IMR-90 (cell line): Measurements from ENCODE around the gene C6orf89.

Source experiments
- BHLHE40 ChIP-seq: fragments of 150-350 bp; IDR thresholded peaks from 2 replicates; pipeline ENCODE4 v1.6.1; 2016; ENCODE audit warnings: mild to moderate bottlenecking, low read depth, low read length
- CEBPB ChIP-seq: IDR thresholded peaks from 2 replicates; pipeline ENCODE4 v1.6.1; 2012; ENCODE audit warnings: low read depth, low read length, improper control_type of control experiment
- CHD1 ChIP-seq: IDR thresholded peaks from 2 replicates; pipeline ENCODE4 v1.6.1; 2012; ENCODE audit warnings: low read depth, low read length, improper control_type of control experiment
- MAFK ChIP-seq: IDR thresholded peaks from 2 replicates; pipeline ENCODE4 v1.6.1; 2012; ENCODE audit warnings: low read depth, low read length, improper control_type of control experiment
- MAZ ChIP-seq: IDR thresholded peaks from 2 replicates; pipeline ENCODE4 v1.6.1; 2012; ENCODE audit warnings: low read depth, mild to moderate bottlenecking, low read length, improper control_type of control experiment, moderate library complexity, borderline replicate concordance
- MXI1 ChIP-seq: IDR thresholded peaks from 2 replicates; pipeline ENCODE4 v1.6.1; 2012; ENCODE audit warnings: low read depth, mild to moderate bottlenecking, low read length, moderate library complexity, borderline replicate concordance
- NFE2L2 ChIP-seq: fragments of 150-350 bp; IDR thresholded peaks from 2 replicates; pipeline ENCODE4 v1.6.1; 2016; ENCODE audit warnings: low read depth, mild to moderate bottlenecking, low read length
- POLR2A ChIP-seq: IDR thresholded peaks from 2 replicates; pipeline ENCODE4 v1.6.1; 2012; ENCODE audit warnings: mild to moderate bottlenecking, low read depth, low read length
- RAD21 ChIP-seq: IDR thresholded peaks from 2 replicates; pipeline ENCODE4 v1.6.1; 2012; ENCODE audit warnings: low read length, improper control_type of control experiment
- RFX5 ChIP-seq: IDR thresholded peaks from 2 replicates; pipeline ENCODE4 v1.8.0; 2012; ENCODE audit warnings: low read depth, mild to moderate bottlenecking, low read length, moderate library complexity
- SMC3 ChIP-seq: fragments of 150-350 bp; IDR thresholded peaks from 2 replicates; pipeline ENCODE4 v1.6.1; 2016; ENCODE audit warnings: low read depth, mild to moderate bottlenecking, antibody characterized with exemption, low read length, moderate library complexity
- TF ChIP-seq, protein P1 (sequence below): conservative IDR thresholded peaks from 2 replicates; pipeline ENCODE4 v1.5.1; 2012; ENCODE audit warnings: mild to moderate bottlenecking, low read depth, low read length, improper control_type of control experiment
- TF ChIP-seq, protein P2 (sequence below): fragments of 150-350 bp; IDR thresholded peaks from 2 replicates; pipeline ENCODE4 v1.6.1; 2016; ENCODE audit warnings: low read depth, mild to moderate bottlenecking, low read length, moderate library complexity, borderline replicate concordance
- TF ChIP-seq, protein P3 (sequence below): fragments of 150-350 bp; IDR thresholded peaks from 2 replicates; pipeline ENCODE4 v1.6.1; 2017; ENCODE audit warnings: mild to moderate bottlenecking, antibody characterized with exemption, low read length, low read depth

DNA sequence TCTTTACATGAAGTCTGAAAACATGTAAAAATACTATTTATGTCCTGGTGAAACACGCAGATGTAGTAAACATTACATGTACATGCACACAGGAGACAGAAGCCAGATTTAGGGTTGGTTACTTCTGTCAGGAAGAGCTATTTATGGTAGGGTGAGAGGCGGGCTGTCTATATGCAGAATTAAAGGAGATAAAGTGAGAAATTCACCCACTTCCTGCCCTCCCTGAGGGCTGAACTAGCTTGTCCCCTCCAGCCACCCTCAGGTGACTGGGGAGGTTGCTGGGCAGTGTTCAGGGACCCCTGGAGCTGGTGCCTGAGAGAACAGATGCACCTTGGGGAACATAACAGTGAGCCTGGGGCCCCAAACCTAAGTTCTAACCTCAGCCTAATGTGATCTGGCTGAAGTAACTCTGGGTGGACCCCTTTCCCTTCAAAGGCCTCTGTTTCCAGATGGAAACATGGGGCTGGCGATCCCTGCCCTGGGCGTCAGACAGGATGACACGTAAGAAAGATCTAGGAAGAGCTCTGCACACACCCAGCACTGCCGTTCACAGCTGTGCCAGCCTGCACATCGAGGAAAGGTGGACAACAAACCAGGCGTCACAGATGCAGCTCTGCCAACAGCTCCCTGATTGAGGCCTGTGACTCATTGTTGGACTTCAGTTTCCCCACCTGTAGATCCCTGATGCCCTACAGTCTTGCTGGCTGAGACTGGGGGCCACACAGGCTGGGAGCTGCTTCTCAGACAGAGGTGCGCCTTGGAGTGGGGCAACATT, 70.1 kb downstream of the C6orf89 start:
- TF ChIP-seq RAD21: no peak
- TF ChIP-seq, protein P1, sequence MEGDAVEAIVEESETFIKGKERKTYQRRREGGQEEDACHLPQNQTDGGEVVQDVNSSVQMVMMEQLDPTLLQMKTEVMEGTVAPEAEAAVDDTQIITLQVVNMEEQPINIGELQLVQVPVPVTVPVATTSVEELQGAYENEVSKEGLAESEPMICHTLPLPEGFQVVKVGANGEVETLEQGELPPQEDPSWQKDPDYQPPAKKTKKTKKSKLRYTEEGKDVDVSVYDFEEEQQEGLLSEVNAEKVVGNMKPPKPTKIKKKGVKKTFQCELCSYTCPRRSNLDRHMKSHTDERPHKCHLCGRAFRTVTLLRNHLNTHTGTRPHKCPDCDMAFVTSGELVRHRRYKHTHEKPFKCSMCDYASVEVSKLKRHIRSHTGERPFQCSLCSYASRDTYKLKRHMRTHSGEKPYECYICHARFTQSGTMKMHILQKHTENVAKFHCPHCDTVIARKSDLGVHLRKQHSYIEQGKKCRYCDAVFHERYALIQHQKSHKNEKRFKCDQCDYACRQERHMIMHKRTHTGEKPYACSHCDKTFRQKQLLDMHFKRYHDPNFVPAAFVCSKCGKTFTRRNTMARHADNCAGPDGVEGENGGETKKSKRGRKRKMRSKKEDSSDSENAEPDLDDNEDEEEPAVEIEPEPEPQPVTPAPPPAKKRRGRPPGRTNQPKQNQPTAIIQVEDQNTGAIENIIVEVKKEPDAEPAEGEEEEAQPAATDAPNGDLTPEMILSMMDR: no peak
- no peak for TF ChIP-seq SMC3
- TF ChIP-seq POLR2A: no peak
- TF ChIP-seq NFE2L2: no peak
- TF ChIP-seq RFX5: no peak
- TF ChIP-seq CHD1: no peak
- no peak for TF ChIP-seq CEBPB
- no peak for TF ChIP-seq MXI1
- TF ChIP-seq MAZ: no peak
- TF ChIP-seq, protein P2, sequence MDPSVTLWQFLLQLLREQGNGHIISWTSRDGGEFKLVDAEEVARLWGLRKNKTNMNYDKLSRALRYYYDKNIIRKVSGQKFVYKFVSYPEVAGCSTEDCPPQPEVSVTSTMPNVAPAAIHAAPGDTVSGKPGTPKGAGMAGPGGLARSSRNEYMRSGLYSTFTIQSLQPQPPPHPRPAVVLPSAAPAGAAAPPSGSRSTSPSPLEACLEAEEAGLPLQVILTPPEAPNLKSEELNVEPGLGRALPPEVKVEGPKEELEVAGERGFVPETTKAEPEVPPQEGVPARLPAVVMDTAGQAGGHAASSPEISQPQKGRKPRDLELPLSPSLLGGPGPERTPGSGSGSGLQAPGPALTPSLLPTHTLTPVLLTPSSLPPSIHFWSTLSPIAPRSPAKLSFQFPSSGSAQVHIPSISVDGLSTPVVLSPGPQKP: no peak
- no peak for TF ChIP-seq MAFK
- TF ChIP-seq, protein P3, sequence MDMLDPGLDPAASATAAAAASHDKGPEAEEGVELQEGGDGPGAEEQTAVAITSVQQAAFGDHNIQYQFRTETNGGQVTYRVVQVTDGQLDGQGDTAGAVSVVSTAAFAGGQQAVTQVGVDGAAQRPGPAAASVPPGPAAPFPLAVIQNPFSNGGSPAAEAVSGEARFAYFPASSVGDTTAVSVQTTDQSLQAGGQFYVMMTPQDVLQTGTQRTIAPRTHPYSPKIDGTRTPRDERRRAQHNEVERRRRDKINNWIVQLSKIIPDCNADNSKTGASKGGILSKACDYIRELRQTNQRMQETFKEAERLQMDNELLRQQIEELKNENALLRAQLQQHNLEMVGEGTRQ: no peak
- TF ChIP-seq BHLHE40: no peak
